Psoas muscle (tissue), 8 donors: ENCODE data around the gene TOMM40L. TPM values are rescaled to one million over a fixed set of nuclear protein-coding genes. Genes with fewer than 3 reads are reported as not detected.

Experiments used
- ATAC-seq, 4 donors: fragments of 200-7000 bp; cut with Tn5 transposase; one replicate each; pipeline ENCODE4 v1.9.1; 2020; ENCODE audit warnings: moderate library complexity in 3 of 4, mild to moderate bottlenecking in 2 of 4
- DNase-seq, 2 donors: peaks; one replicate each; pipeline ENCODE4 v3.0.0-alpha.2; 2020
- H3K27ac ChIP-seq: fragments of 200-600 bp; one replicate; pipeline ENCODE4 v1.8.0; 2022
- H3K27me3 ChIP-seq, 3 donors: fragments of 200-600 bp in 1 of 3; one replicate each; pipeline versions ENCODE4 v1.6.1 to v1.8.0; 2013 to 2022; ENCODE audit warnings: low read length in 2 of 3, mild to moderate bottlenecking in 2 of 3, moderate library complexity in 1 of 3; ENCODE audit not compliant: insufficient read depth in 3 of 3
- H3K36me3 ChIP-seq, 2 donors: fragments of 200-600 bp in 1 of 2; one replicate each; pipeline versions ENCODE4 v1.6.1 to v1.8.0; 2013 to 2022; ENCODE audit warnings: low read depth in 1 of 2, mild to moderate bottlenecking in 1 of 2, moderate library complexity in 1 of 2; ENCODE audit not compliant: insufficient read depth in 1 of 2
- H3K4me1 ChIP-seq: fragments of 200-600 bp; one replicate; pipeline ENCODE4 v1.8.0; 2022
- H3K4me3 ChIP-seq: fragments of 200-600 bp; one replicate; pipeline ENCODE4 v1.8.0; 2022; ENCODE audit warnings: mild to moderate bottlenecking
- H3K9me3 ChIP-seq: fragments of 200-600 bp; one replicate; pipeline ENCODE4 v1.8.0; 2022
- CTCF ChIP-seq: fragments of 200-600 bp; IDR thresholded peaks from one replicate; pipeline ENCODE4 v1.8.0; 2022; ENCODE audit warnings: antibody characterized with exemption
- WGBS, 3 donors: extraction: QIAGEN DNeasy Blood & Tissue Kit; methylation state at CpG; one replicate each; pipeline versions ENCODE4 v1.1.6 to v1.1.7; 2013; 5-methylcytosine and 5-hydroxymethylcytosine counted together
- intact Hi-C, 2 donors: fragments of 100-400 bp; cut with DNase I; formaldehyde crosslinking; loops; one replicate each; pipeline versions ENCODE4 v1.11.0 to v1.14.2; 2022
- long read RNA-seq, 2 donors: library from polyadenylated mRNA; unstranded; transcript quantifications; one replicate each; pipeline ENCODE4 v2.0.0, GENCODE V29; 2021
- polyA plus RNA-seq, 3 donors: library from polyadenylated mRNA; stranded (reverse); fragments of 200-250 nt; gene quantifications; one replicate each; pipeline ENCODE4 v1.2.3, GENCODE V29; 2013
- total RNA-seq, 4 donors: library from RNA; stranded (reverse); fragmentation: NEBNext Ultra II Directional in 2 of 4; extraction: Animal tissue kit (Norgen Biotek cat#: 25700) in 2 of 4; gene quantifications; one replicate each; pipeline versions ENCODE4 v1.2.1 to v1.2.4, GENCODE V29; 2021 to 2023
- donor health status: healthy with polysubstance abuse.
- donor health status: DM: no; HTN: no; CAD: no; lungs with moderate emphysema.
- donor health status: Bipolar disorder and iron deficiency.
- donor health status: healthy.
- donor health status: DM: yes; HTN: yes; CAD: no.
- donor health status: DM: no; HTN: no; CAD: no.
- donor health status: DM: no; HTN: no; CAD: no.
- donor health status: DM: yes; HTN: yes; CAD: no.

The TOMM40L gene
- total RNA-seq (10 to 100 TPM; 10.0 to 39.2 (median 27.5) TPM), polyA plus RNA-seq (10 to 100 TPM; 26.4 to 38.3 (median 32.4) TPM)
- long read RNA-seq, donor 1, transcript TOMM40L-202 (10 exons, 2,708 nt): major isoform, 6 of 11 reads
- long read RNA-seq, donor 1, partial matches to known transcripts: 0 of 11 reads
- long read RNA-seq, donor 1, other reads (novel, unspliced or antisense): 5 of 11 reads
- long read RNA-seq, donor 2, transcript TOMM40L-202 (10 exons, 2,708 nt): major isoform, 17 of 33 reads
- long read RNA-seq, donor 2, partial matches to known transcripts: 3 of 33 reads
- long read RNA-seq, donor 2, other reads (novel, unspliced or antisense): 8 of 33 reads

- Histone ChIP-seq H3K27ac (peak within 1 kb of the TSS; percentile 77), H3K27me3 (no peaks in the 10 kb centered on the region), H3K4me1 (peaks cover 12% of the 10 kb centered on the region), H3K36me3 (peaks cover 8 to 30% of the 10 kb centered on the region in 2 donors), H3K4me3 (peak within 1 kb of the TSS; percentile 85), H3K9me3 (no peaks in the 10 kb centered on the region)
- TF ChIP-seq CTCF: peak; percentile 58
- peak; percentile 89 to 95 for DNase-seq
- intact Hi-C loops: loop anchor here (2.0 to 5.0 kb wide), 4 partner anchors 67 to 157 kb away; partner anchors contain the start of gene SDHC (in 1 of the 2)
- WGBS, 3 donors: 4% methylated on average over 16 of the region's 16 CpGs
- peak; percentile 95 to 98 (median 96) for ATAC-seq
These were observed at the start of gene TOMM40L for GRCh38 chr1:161225534-161226319. Gene TOMM40L (plus strand): TSS chr1:161226060. CDS start chr1:161226490, 430 bp downstream.

- whole genome bisulfite sequencing, 3 donors: 17 to 18% (median 18%) methylated on average over 15 to 17 of the region's 17 CpGs
- no peaks in the 10 kb centered on the region for H3K9me3 ChIP-seq
- peak in 2 of 4 donors; percentile 1 to 13 for ATAC-seq
- no peaks in the 10 kb centered on the region for H3K27me3 ChIP-seq
- peaks cover 6 to 48% of the 10 kb centered on the region in 2 donors for H3K36me3 ChIP-seq
- peaks cover 24% of the 10 kb centered on the region for H3K4me1 ChIP-seq
- peak in 1 of 2 donors; percentile 28 for DNase-seq
- intact Hi-C loops: loop anchor here in 1 of 2 donors (1.0 kb wide), 2 partner anchors 13 to 44 kb away; partner anchors contain the start of gene DEDD
- H3K27ac ChIP-seq: peak overlapping the region; percentile 91
- peak overlapping the region; percentile 77 for H3K4me3 ChIP-seq
- no peak for TF ChIP-seq CTCF
These were observed 49.3 kb upstream of the TOMM40L start for GRCh38 chr1:161176468-161177111.

- 5 to 7% (median 5%) methylated on average over 42 to 50 of the region's 50 CpGs for WGBS, 3 donors
- H3K27me3 ChIP-seq: no peaks in the 10 kb centered on the region
- peak; percentile 97 to 99 (median 98) for ATAC-seq
- peaks cover 6 to 41% of the 10 kb centered on the region in 2 donors for H3K36me3 ChIP-seq
- peak within 1 kb of the TSS; percentile 91 for H3K27ac ChIP-seq
- no peaks in the 10 kb centered on the region for H3K9me3 ChIP-seq
- peak within 1 kb of the TSS; percentile 77 for H3K4me3 ChIP-seq
- TF ChIP-seq CTCF: peak; percentile 18
- H3K4me1 ChIP-seq: peaks cover 22% of the 10 kb centered on the region
- intact Hi-C loops: loop anchor here in 1 of 2 donors (1.0 kb wide), 2 partner anchors 12 to 45 kb away; partner anchors contain the start of gene DEDD
- peak; percentile 91 to 95 for DNase-seq
These were observed 48.5 kb upstream of the TOMM40L start, which contains the start of gene B4GALT3 for GRCh38 chr1:161177112-161177935. Gene B4GALT3 (minus strand): TSS chr1:161177507. CDS start chr1:161176060, 1,447 bp downstream.

- Histone ChIP-seq H3K27ac (peak overlapping the region; percentile 91), H3K36me3 (peaks cover 6 to 35% of the 10 kb centered on the region in 2 donors), H3K4me3 (peak overlapping the region; percentile 77), H3K27me3 (no peaks in the 10 kb centered on the region), H3K9me3 (no peaks in the 10 kb centered on the region), H3K4me1 (peaks cover 16% of the 10 kb centered on the region)
- TF ChIP-seq CTCF: no peak
- 67 to 78% (median 72%) methylated on average over 9 of the region's 9 CpGs for WGBS, 3 donors
- no peak for ATAC-seq
- intact Hi-C loops: loop anchor here in 1 of 2 donors (1.0 kb wide), 2 partner anchors 11 to 46 kb away; partner anchors contain the start of gene DEDD
- no peak for DNase-seq
These were observed 48.0 kb upstream of the TOMM40L start for GRCh38 chr1:161177936-161178244.
